ENCODE results near the gene ELANE. TPM values are rescaled to one million over a fixed set of nuclear protein-coding genes. Genes with fewer than 3 reads are reported as not detected.

Gene ELANE
- total RNA-seq, 1 donor from 2014 or later: 0.58 TPM

GRCh38 chr19:892243-892893 is 40.3 kb downstream of the ELANE start:
- no peak for DNase-seq
- intact Hi-C loops (cut with micrococcal nuclease): no loop called here
- H3K4me1 ChIP-seq: peaks cover 17% of the 10 kb centered on the region
- no peaks in the 10 kb centered on the region for H3K9me3 ChIP-seq (replicated peaks)
- no peaks in the 10 kb centered on the region for H3K27me3 ChIP-seq (ENCODE audit: low read depth)
- TF ChIP-seq, protein P1, sequence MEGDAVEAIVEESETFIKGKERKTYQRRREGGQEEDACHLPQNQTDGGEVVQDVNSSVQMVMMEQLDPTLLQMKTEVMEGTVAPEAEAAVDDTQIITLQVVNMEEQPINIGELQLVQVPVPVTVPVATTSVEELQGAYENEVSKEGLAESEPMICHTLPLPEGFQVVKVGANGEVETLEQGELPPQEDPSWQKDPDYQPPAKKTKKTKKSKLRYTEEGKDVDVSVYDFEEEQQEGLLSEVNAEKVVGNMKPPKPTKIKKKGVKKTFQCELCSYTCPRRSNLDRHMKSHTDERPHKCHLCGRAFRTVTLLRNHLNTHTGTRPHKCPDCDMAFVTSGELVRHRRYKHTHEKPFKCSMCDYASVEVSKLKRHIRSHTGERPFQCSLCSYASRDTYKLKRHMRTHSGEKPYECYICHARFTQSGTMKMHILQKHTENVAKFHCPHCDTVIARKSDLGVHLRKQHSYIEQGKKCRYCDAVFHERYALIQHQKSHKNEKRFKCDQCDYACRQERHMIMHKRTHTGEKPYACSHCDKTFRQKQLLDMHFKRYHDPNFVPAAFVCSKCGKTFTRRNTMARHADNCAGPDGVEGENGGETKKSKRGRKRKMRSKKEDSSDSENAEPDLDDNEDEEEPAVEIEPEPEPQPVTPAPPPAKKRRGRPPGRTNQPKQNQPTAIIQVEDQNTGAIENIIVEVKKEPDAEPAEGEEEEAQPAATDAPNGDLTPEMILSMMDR (IDR thresholded peaks at IDR 0.05; ENCODE audit: borderline replicate concordance): no peak
- H3K36me3 ChIP-seq: peaks cover 31% of the 10 kb centered on the region
- H3K4me3 ChIP-seq: peak overlapping the region; percentile 87
- H3K27ac ChIP-seq (replicated peaks): peak overlapping the region; percentile 97

- peak within 1 kb of the TSS; percentile 87 for H3K4me3 ChIP-seq
These were observed 41.0 kb downstream of the ELANE start, which contains the start of the genes MED16 and RNU6-9 for GRCh38 chr19:892894-893689. MED16 (minus strand) TSS chr19:893187; CDS start chr19:891131, 2,056 bp downstream. RNU6-9 (plus strand) TSS chr19:893484.

GRCh38 chr19:896434-896833 is 44.3 kb downstream of the ELANE start:
- intact Hi-C loops (cut with micrococcal nuclease): no loop called here
- H3K36me3 ChIP-seq: peaks cover 24% of the 10 kb centered on the region
- no peak overlapping the region for H3K27ac ChIP-seq (replicated peaks)
- H3K4me3 ChIP-seq: no peak overlapping the region
- TF ChIP-seq, protein P1 (IDR thresholded peaks at IDR 0.05; ENCODE audit: borderline replicate concordance): no peak
- H3K4me1 ChIP-seq: peaks cover 17% of the 10 kb centered on the region
- no peaks in the 10 kb centered on the region for H3K27me3 ChIP-seq (ENCODE audit: low read depth)
- no peak for DNase-seq
- H3K9me3 ChIP-seq (replicated peaks): no peaks in the 10 kb centered on the region

More at GRCh38 chr19:892894-893689, 41.0 kb downstream of the ELANE start, which contains the start of the genes MED16 and RNU6-9:
- Histone ChIP-seq H3K36me3 (peaks cover 28% of the 10 kb centered on the region), H3K9me3 (replicated peaks) (no peaks in the 10 kb centered on the region), H3K27ac (replicated peaks) (peak within 1 kb of the TSS; percentile 97), H3K27me3 (ENCODE audit: low read depth) (no peaks in the 10 kb centered on the region), H3K4me1 (peaks cover 17% of the 10 kb centered on the region)
- TF ChIP-seq, protein P1 (IDR thresholded peaks at IDR 0.05; ENCODE audit: borderline replicate concordance): no peak
- intact Hi-C loops (cut with micrococcal nuclease): no loop called here
- DNase-seq: peak; percentile 91

- TF ChIP-seq, protein P1 (IDR thresholded peaks at IDR 0.05; ENCODE audit: borderline replicate concordance): no peak
- H3K4me3 ChIP-seq: no peak overlapping the region
- no peaks in the 10 kb centered on the region for H3K9me3 ChIP-seq (replicated peaks)
- DNase-seq: no peak
- H3K27me3 ChIP-seq (ENCODE audit: low read depth): no peaks in the 10 kb centered on the region
- peaks cover 27% of the 10 kb centered on the region for H3K36me3 ChIP-seq
- no peak overlapping the region for H3K27ac ChIP-seq (replicated peaks)
- peaks cover 14% of the 10 kb centered on the region for H3K4me1 ChIP-seq
- intact Hi-C loops (cut with micrococcal nuclease): no loop called here
These were observed 44.9 kb downstream of the ELANE start for GRCh38 chr19:896999-897398.

DNA sequence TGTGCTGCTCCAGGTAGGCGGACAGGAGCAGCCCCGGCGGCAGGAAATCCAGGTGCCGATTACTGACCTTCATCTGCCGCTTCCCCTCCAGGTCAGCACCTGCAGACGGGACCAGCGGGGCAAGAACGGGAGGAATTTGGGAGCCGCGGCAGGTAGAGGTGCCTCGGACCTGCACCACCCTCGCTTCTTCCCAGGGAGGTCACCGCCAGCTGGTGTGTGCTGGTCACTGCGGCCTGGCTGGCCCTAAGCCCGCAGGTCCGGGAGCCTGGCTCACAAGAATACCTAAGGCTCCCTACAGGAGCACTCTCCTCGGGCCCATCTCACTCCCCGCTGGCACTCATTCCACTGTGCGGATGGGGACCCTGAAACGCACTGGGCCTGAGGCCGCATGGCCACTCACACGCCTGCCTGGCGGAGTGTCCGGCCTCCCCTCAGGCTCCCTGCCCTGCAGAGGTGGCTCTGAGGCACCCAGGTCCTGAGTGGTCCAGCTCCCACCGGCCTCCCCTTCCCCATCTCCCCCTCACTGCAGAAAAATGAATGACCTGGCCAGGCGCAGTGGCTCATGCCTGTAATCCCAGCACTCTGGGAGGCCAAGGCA is 45.4 kb downstream of the ELANE start:
- Histone ChIP-seq H3K9me3 (replicated peaks) (no peaks in the 10 kb centered on the region), H3K27ac (replicated peaks) (no peak overlapping the region), H3K4me3 (no peak overlapping the region), H3K4me1 (peaks cover 9% of the 10 kb centered on the region), H3K36me3 (peaks cover 30% of the 10 kb centered on the region), H3K27me3 (ENCODE audit: low read depth) (no peaks in the 10 kb centered on the region)
- TF ChIP-seq, protein P1 (IDR thresholded peaks at IDR 0.05; ENCODE audit: borderline replicate concordance): no peak
- no peak for DNase-seq
- intact Hi-C loops (cut with micrococcal nuclease): no loop called here
